Astrocyte of the spinal cord (primary cell): ENCODE results near the gene SCAMP4.

Experiments
- DNase-seq: peaks from one replicate; pipeline ENCODE4 v3.0.0; 2011; ENCODE audit warnings: low read depth, low spot score
- H3K4me3 ChIP-seq: 2 replicates; pipeline ENCODE4 v1.5.1; 2011; ENCODE audit warnings: low read depth, mild to moderate bottlenecking, low read length, moderate library complexity
- CTCF ChIP-seq: IDR thresholded peaks from 2 replicates; pipeline ENCODE4 v1.5.1; 2012; ENCODE audit warnings: low read depth, mild to moderate bottlenecking, low read length, inconsistent platforms
- in situ Hi-C: cut with HindIII; loops from 2 replicates; pipeline ENCODE4 v1.10.0; 2017; ENCODE audit warnings: low sequenced_read_pairs

The SCAMP4 gene

GRCh38 chr19:1905110-1905862 lies at the start of gene SCAMP4, which contains the start of gene ADAT3:
TSS of gene SCAMP4 (plus strand) at chr19:1905399. CDS start at chr19:1915020, 9,621 bp downstream.
TSS of gene ADAT3 (plus strand) at chr19:1905399. CDS start at chr19:1912048, 6,649 bp downstream.
- in situ Hi-C loops: no loop called here
- TF ChIP-seq CTCF: no peak
- peak within 1 kb of the TSS; percentile 68 for H3K4me3 ChIP-seq
- peak; percentile 99 for DNase-seq

- H3K4me3 ChIP-seq: peak overlapping the region; percentile 20
- in situ Hi-C loops: no loop called here
- DNase-seq: no peak
- TF ChIP-seq CTCF: no peak
These were observed 49.4 kb upstream of the SCAMP4 start for GRCh38 chr19:1855828-1856255.

- no peak for DNase-seq
- TF ChIP-seq CTCF: no peak
- peak overlapping the region; percentile 16 for H3K4me3 ChIP-seq
- in situ Hi-C loops: no loop called here
These were observed 48.9 kb upstream of the SCAMP4 start for GRCh38 chr19:1856345-1856697.

GRCh38 chr19:1856698-1857603 lies 48.2 kb upstream of the SCAMP4 start:
- DNase-seq: peak; percentile 71
- TF ChIP-seq CTCF: no peak
- in situ Hi-C loops: no loop called here
- H3K4me3 ChIP-seq: peak overlapping the region; percentile 16

- DNase-seq: no peak
- peak overlapping the region; percentile 15 for H3K4me3 ChIP-seq
- TF ChIP-seq CTCF: no peak
- in situ Hi-C loops: no loop called here
These were observed 47.4 kb upstream of the SCAMP4 start for GRCh38 chr19:1857648-1858326.

- no peak for DNase-seq
- in situ Hi-C loops: no loop called here
These were observed 46.7 kb upstream of the SCAMP4 start for GRCh38 chr19:1858412-1859081.

More at GRCh38 chr19:1858412-1859081, 46.7 kb upstream of the SCAMP4 start:
- H3K4me3 ChIP-seq: no peak overlapping the region
- no peak for TF ChIP-seq CTCF
